DOHH2 (cell line): Measurements from ENCODE around the gene MFSD1.

Source experiments
- H3F3A ChIP-seq: fragments of 200-600 bp; sonication (generic), shearing (Covaris generic); 2 replicates; pipeline ENCODE4 v1.6.0; 2016; ENCODE audit warnings: antibody characterized with exemption, mild to moderate bottlenecking; ENCODE audit not compliant: control insufficient read depth, insufficient read depth
- H3K27ac ChIP-seq: fragments of 200-600 bp; sonication (generic); 2 replicates; pipeline ENCODE4 v1.5.1; 2014; ENCODE audit warnings: low read depth, mild to moderate bottlenecking, low read length, moderate library complexity
- H3K27me3 ChIP-seq: fragments of 200-600 bp; sonication (generic); 2 replicates; pipeline ENCODE4 v1.6.1; 2014; ENCODE audit warnings: mild to moderate bottlenecking, low read length, mixed read lengths; ENCODE audit not compliant: control insufficient read depth
- H3K36me3 ChIP-seq: fragments of 200-600 bp; sonication (generic); 2 replicates; pipeline ENCODE4 v1.6.1; 2014; ENCODE audit warnings: mild to moderate bottlenecking, low read length, moderate library complexity, mixed read lengths; ENCODE audit not compliant: control insufficient read depth
- H3K4me1 ChIP-seq: fragments of 200-600 bp; sonication (generic); 2 replicates; pipeline ENCODE4 v1.6.1; 2014; ENCODE audit warnings: mild to moderate bottlenecking, low read length, mixed read lengths; ENCODE audit not compliant: control insufficient read depth
- H3K4me2 ChIP-seq: fragments of 200-600 bp; sonication (generic); 2 replicates; pipeline ENCODE4 v1.6.0; 2014; ENCODE audit warnings: mild to moderate bottlenecking, low read length, moderate library complexity
- H3K4me3 ChIP-seq: fragments of 200-600 bp; sonication (generic); 2 replicates; pipeline ENCODE4 v1.5.1; 2014; ENCODE audit warnings: mild to moderate bottlenecking, low read length, mixed read lengths
- H3K79me2 ChIP-seq: fragments of 200-600 bp; sonication (generic); 2 replicates; pipeline ENCODE4 v1.6.1; 2014; ENCODE audit warnings: mild to moderate bottlenecking, low read length, mixed read lengths; ENCODE audit not compliant: control insufficient read depth
- H3K9me2 ChIP-seq: fragments of 200-600 bp; sonication (generic); replicated peaks from 2 replicates; pipeline ENCODE4 v1.6.1; 2014; ENCODE audit warnings: mild to moderate bottlenecking, low read length, mixed read lengths; ENCODE audit not compliant: control insufficient read depth
- H3K9me3 ChIP-seq: fragments of 200-600 bp; sonication (generic); 2 replicates; pipeline ENCODE4 v1.6.1; 2014; ENCODE audit warnings: antibody characterized with exemption, low read length, mixed read lengths; ENCODE audit not compliant: control insufficient read depth, insufficient read depth
- H4K20me1 ChIP-seq: fragments of 200-600 bp; sonication (generic); 2 replicates; pipeline ENCODE4 v1.6.0; 2014; ENCODE audit warnings: low read depth, mild to moderate bottlenecking, antibody characterized with exemption, low read length, moderate library complexity; ENCODE audit not compliant: control insufficient read depth, insufficient read depth
- EZH2phosphoT487 ChIP-seq: fragments of 200-600 bp; sonication (generic); IDR thresholded peaks from 2 replicates; pipeline ENCODE4 v1.6.1; 2017; ENCODE audit warnings: borderline replicate concordance, mild to moderate bottlenecking, antibody characterized with exemption, low read length, moderate library complexity, mixed read lengths
- TF ChIP-seq, protein P1 (sequence below): fragments of 200-600 bp; sonication (generic); IDR thresholded peaks from one replicate; pipeline ENCODE4 v1.5.1; 2014; ENCODE audit warnings: antibody characterized with exemption, mild to moderate bottlenecking, low read depth, low read length; ENCODE audit not compliant: poor library complexity, severe bottlenecking

The MFSD1 gene

DNA sequence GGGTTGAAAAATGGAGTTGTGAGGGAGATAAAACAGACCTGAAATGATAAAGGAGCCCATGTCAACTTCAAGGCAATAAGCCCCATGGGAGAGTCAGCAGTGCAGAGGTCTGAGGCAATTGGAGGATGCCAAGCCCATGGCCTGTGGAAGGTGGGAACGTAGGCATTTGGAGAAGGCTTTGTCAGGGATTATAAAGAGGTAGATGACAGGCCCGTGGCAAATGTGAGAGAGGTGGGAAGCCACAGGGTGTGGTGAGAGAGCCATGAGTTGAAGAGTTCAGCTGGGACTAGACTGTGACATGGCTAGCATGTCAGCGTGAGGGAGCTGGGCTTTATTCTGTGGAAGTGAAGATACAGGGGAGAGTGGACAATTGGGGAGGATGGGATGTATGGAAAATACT lies 35.4 kb downstream of the MFSD1 start:
- H3K36me3 ChIP-seq = no peaks in the 10 kb centered on the region
- H3K27ac ChIP-seq = no peak overlapping the region
- H4K20me1 ChIP-seq = no peaks in the 10 kb centered on the region
- no peak overlapping the region for H3K4me2 ChIP-seq
- TF ChIP-seq, protein P1, sequence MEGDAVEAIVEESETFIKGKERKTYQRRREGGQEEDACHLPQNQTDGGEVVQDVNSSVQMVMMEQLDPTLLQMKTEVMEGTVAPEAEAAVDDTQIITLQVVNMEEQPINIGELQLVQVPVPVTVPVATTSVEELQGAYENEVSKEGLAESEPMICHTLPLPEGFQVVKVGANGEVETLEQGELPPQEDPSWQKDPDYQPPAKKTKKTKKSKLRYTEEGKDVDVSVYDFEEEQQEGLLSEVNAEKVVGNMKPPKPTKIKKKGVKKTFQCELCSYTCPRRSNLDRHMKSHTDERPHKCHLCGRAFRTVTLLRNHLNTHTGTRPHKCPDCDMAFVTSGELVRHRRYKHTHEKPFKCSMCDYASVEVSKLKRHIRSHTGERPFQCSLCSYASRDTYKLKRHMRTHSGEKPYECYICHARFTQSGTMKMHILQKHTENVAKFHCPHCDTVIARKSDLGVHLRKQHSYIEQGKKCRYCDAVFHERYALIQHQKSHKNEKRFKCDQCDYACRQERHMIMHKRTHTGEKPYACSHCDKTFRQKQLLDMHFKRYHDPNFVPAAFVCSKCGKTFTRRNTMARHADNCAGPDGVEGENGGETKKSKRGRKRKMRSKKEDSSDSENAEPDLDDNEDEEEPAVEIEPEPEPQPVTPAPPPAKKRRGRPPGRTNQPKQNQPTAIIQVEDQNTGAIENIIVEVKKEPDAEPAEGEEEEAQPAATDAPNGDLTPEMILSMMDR = no peak
- TF ChIP-seq EZH2phosphoT487 = no peak
- H3K79me2 ChIP-seq = no peaks in the 10 kb centered on the region
- H3K4me1 ChIP-seq = no peaks in the 10 kb centered on the region
- no peaks in the 10 kb centered on the region for H3F3A ChIP-seq
- no peaks in the 10 kb centered on the region for H3K9me2 ChIP-seq
- H3K4me3 ChIP-seq = no peak overlapping the region
- no peaks in the 10 kb centered on the region for H3K9me3 ChIP-seq
- H3K27me3 ChIP-seq = peaks cover 7% of the 10 kb centered on the region; the same call in 1 of the 2 replicates

DNA sequence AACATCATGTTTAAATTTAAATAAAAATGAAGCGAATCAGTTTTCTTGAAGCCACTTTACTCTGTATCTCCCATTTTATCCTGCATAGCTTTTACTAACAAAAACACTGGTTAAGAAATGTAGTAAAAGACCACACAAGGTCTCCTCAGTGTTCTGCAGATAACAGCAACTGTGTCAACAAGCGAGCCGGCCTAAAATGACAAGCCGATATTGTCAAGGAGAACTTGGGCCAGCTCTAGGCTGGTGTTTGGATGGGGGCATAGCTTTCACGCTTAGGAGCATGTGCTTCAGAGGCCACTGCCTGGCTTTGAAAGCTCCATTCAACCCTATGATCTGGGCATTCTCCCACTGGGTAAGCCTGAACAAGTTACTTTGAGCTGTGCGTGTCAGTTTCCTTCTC lies 38.1 kb downstream of the MFSD1 start:
- H3K27me3 ChIP-seq = peaks cover 7% of the 10 kb centered on the region; the same call in 1 of the 2 replicates
- no peaks in the 10 kb centered on the region for H3K79me2 ChIP-seq
- no peak for TF ChIP-seq EZH2phosphoT487
- TF ChIP-seq, protein P1 = no peak
- no peaks in the 10 kb centered on the region for H3F3A ChIP-seq
- no peaks in the 10 kb centered on the region for H3K4me1 ChIP-seq
- H3K36me3 ChIP-seq = no peaks in the 10 kb centered on the region
- H3K4me2 ChIP-seq = no peak overlapping the region
- H4K20me1 ChIP-seq = no peaks in the 10 kb centered on the region
- no peaks in the 10 kb centered on the region for H3K9me3 ChIP-seq
- H3K27ac ChIP-seq = no peak overlapping the region
- no peak overlapping the region for H3K4me3 ChIP-seq
- H3K9me2 ChIP-seq = no peaks in the 10 kb centered on the region

DNA sequence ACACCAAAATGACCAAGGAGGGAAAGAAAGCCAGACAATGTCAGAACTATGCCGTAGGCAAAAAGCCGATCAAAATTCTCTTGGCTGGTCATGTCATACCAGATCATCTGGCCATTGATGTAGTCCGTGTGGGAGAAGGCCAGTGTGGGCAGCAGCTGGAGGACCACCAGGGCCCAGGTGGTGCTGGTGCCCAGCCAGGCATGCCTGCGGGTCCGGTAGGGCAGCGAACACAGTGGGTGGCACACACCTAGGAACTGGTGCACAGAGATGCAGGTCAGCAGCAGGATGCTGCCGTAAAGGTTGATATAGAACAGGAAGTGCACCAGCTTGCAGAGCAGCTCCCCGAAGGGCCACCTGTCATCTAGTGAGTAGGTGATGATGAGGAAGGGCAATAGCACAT lies 39.5 kb downstream of the MFSD1 start:
- Histone ChIP-seq H3K27ac (no peak overlapping the region), H3K36me3 (no peaks in the 10 kb centered on the region), H3K4me3 (no peak overlapping the region), H3K9me3 (no peaks in the 10 kb centered on the region), H3K27me3 (peaks cover 6% of the 10 kb centered on the region; the same call in 1 of the 2 replicates), H3K4me2 (no peak overlapping the region), H3F3A (no peaks in the 10 kb centered on the region), H3K4me1 (no peaks in the 10 kb centered on the region), H4K20me1 (no peaks in the 10 kb centered on the region), H3K79me2 (no peaks in the 10 kb centered on the region), H3K9me2 (no peaks in the 10 kb centered on the region)
- TF ChIP-seq, protein P1 = no peak
- TF ChIP-seq EZH2phosphoT487 = no peak

DNA sequence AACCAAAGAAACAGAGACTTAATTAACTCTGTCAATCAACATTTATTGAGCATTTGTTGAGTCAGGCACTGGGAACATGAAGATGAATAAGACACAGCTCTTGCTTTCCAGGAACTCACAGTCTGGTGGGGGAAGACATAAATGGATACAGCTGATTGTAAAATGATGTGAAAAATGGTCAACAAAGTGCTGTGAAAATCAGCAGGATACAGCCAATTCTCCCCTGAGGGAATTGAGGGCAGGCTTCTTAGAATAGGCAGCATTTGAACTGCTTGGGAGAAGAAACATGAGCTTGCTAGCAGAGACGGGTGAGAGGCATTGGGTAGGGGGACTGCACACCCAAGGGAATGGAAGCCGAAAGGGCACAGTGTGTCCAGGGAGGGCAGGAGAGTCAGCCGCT lies 41.1 kb downstream of the MFSD1 start:
- Histone ChIP-seq H4K20me1 (no peaks in the 10 kb centered on the region), H3K36me3 (no peaks in the 10 kb centered on the region), H3K27ac (no peak overlapping the region), H3F3A (no peaks in the 10 kb centered on the region), H3K79me2 (no peaks in the 10 kb centered on the region), H3K4me3 (no peak overlapping the region), H3K9me2 (no peaks in the 10 kb centered on the region), H3K27me3 (no peaks in the 10 kb centered on the region), H3K9me3 (no peaks in the 10 kb centered on the region), H3K4me1 (no peaks in the 10 kb centered on the region), H3K4me2 (no peak overlapping the region)
- TF ChIP-seq, protein P1 = no peak
- TF ChIP-seq EZH2phosphoT487 = no peak
